ENCODE data around the gene CORIN. TPM values are rescaled to one million over a fixed set of nuclear protein-coding genes. Genes with fewer than 3 reads are reported as not detected.

CORIN gene
- total and polyA plus RNA-seq, 2 experiments from 2014 or later = not detected

- Mint-ChIP-seq H3K9me3 (no peaks in the 10 kb centered on the region), H3K4me3 (no peak overlapping the region), H3K36me3 (ENCODE audit: low read depth) (no peaks in the 10 kb centered on the region), H3K27ac (no peak overlapping the region), H3K4me1 (peaks cover 2% of the 10 kb centered on the region; the same call in 2 of the 3 replicates), H3K27me3 (ENCODE audit: insufficient read depth, low read depth, poor library complexity) (no peaks in the 10 kb centered on the region)
- Histone ChIP-seq H3K4me1 (ENCODE audit: insufficient read depth) (peaks cover 2% of the 10 kb centered on the region), H3K27me3 (ENCODE audit: insufficient read depth) (no peaks in the 10 kb centered on the region), H3K27ac (ENCODE audit: low read depth) (no peak overlapping the region), H3K36me3 (ENCODE audit: insufficient read depth) (no peaks in the 10 kb centered on the region), H3K4me3 (no peak overlapping the region), H2AFZ (0 out of 2 replicates have a peak overlapping the region, but pooled peaks have one; percentile 6), H4K20me1 (replicated peaks; ENCODE audit: insufficient read depth) (no peaks in the 10 kb centered on the region), H3K9me2 (ENCODE audit: insufficient read depth) (no peaks in the 10 kb centered on the region), H3K79me2 (replicated peaks; ENCODE audit: insufficient read depth) (no peaks in the 10 kb centered on the region), H3K4me2 (no peak overlapping the region), H3F3A (replicated peaks; ENCODE audit: low read depth) (no peaks in the 10 kb centered on the region)
- no peak for TF ChIP-seq CREB1 (CRISPR knock-in tag; IDR thresholded peaks at IDR 0.05; ENCODE audit: low read depth)
- TF ChIP-seq REST (IDR thresholded peaks at IDR 0.05; ENCODE audit: unreplicated experiment) = no peak
- TF ChIP-seq STAT1 (IDR thresholded peaks at IDR 0.05; ENCODE audit: unreplicated experiment) = no peak
- no peak for TF ChIP-seq JUNB (IDR thresholded peaks at IDR 0.05; ENCODE audit: unreplicated experiment)
- TF ChIP-seq POLR2AphosphoS5 (IDR thresholded peaks at IDR 0.05; ENCODE audit: low read depth) = no peak
- TF ChIP-seq NANOG (IDR thresholded peaks at IDR 0.05; ENCODE audit: borderline replicate concordance) = no peak
- TF ChIP-seq CTCF (conservative IDR thresholded peaks at IDR 0.05; ENCODE audit: low read depth in 2 of 2) = no peak
- TF ChIP-seq EZH2phosphoT487 (IDR thresholded peaks at IDR 0.05; ENCODE audit: unreplicated experiment) = no peak
- no peak for TF ChIP-seq ZNF114 (CRISPR knock-in tag; IDR thresholded peaks at IDR 0.05)
- no peak for TF ChIP-seq ZNF462 (CRISPR knock-in tag; IDR thresholded peaks at IDR 0.05)
- TF ChIP-seq EZH2 (IDR thresholded peaks at IDR 0.05; ENCODE audit: low read depth, unreplicated experiment) = no peak
- TF ChIP-seq ETS1 (IDR thresholded peaks at IDR 0.05) = no peak
- no peak for TF ChIP-seq ZNF331 (CRISPR knock-in tag; IDR thresholded peaks at IDR 0.05; ENCODE audit: low read depth)
- DNase-seq (ENCODE audit: low spot score) (no peak), ATAC-seq (no peak)
These were observed 50.9 kb downstream of the CORIN start for GRCh38 chr4:47786958-47787370.

Data from GM23338 (cell line).